Upper lobe of left lung (tissue), 6 donors: Measurements from ENCODE around the gene CPM. TPM values are rescaled to one million over a fixed set of nuclear protein-coding genes. Genes with fewer than 3 reads are reported as not detected.

ENCODE experiments used
- ATAC-seq, 2 donors: fragments of 200-7000 bp; cut with Tn5 transposase; one replicate each; pipeline ENCODE4 v1.9.1; 2022; ENCODE audit warnings: mild to moderate bottlenecking in 2 of 2, moderate library complexity in 2 of 2; ENCODE audit not compliant: low FRiP score in 2 of 2
- DNase-seq, 2 donors: peaks; one replicate each; pipeline ENCODE4 v3.0.0-alpha.2; 2019 to 2020
- H3K27ac ChIP-seq, 4 donors: fragments of 200-600 bp; sonication (generic); one replicate each; pipeline ENCODE4 v1.5.1; 2016 to 2019
- H3K27me3 ChIP-seq, 4 donors: fragments of 200-600 bp; sonication (generic); one replicate each; pipeline ENCODE4 v1.5.1; 2017 to 2019
- H3K36me3 ChIP-seq, 4 donors: fragments of 200-600 bp; sonication (generic); one replicate each; pipeline ENCODE4 v1.5.1; 2016 to 2019
- H3K4me1 ChIP-seq, 4 donors: fragments of 200-600 bp; sonication (generic); one replicate each; pipeline ENCODE4 v1.5.1; 2018 to 2019
- H3K4me3 ChIP-seq, 4 donors: fragments of 200-600 bp; sonication (generic); one replicate each; pipeline ENCODE4 v1.5.1; 2017 to 2019; ENCODE audit warnings: mild to moderate bottlenecking in 2 of 4, moderate library complexity in 1 of 4
- H3K9me3 ChIP-seq, 4 donors: fragments of 200-600 bp; sonication (generic); one replicate each; pipeline ENCODE4 v1.5.1; 2018 to 2019
- CTCF ChIP-seq, 6 experiments: fragments of 450-650 bp in 4 of 6; fragments of 200-600 bp in 2 of 6; sonication (generic) in 2 of 6; IDR thresholded peaks; one replicate each; pipeline ENCODE4 v1.5.1; 2016 to 2019; ENCODE audit warnings: antibody characterized with exemption in 6 of 6
- EP300 ChIP-seq, 4 donors: sonication (generic); formaldehyde crosslinking; IDR thresholded peaks; one replicate each; pipeline ENCODE4 v1.5.1; 2017; ENCODE audit warnings: antibody characterized with exemption in 4 of 4, control low read depth in 2 of 4
- POLR2A ChIP-seq, 4 donors: fragments of 450-650 bp; IDR thresholded peaks; one replicate each; pipeline ENCODE4 v1.5.1; 2016 to 2017; ENCODE audit warnings: antibody characterized with exemption in 4 of 4, mild to moderate bottlenecking in 2 of 4
- POLR2AphosphoS5 ChIP-seq, 2 donors: sonication (generic); formaldehyde crosslinking; IDR thresholded peaks; one replicate each; pipeline ENCODE4 v1.5.1; 2017; ENCODE audit warnings: antibody characterized with exemption in 2 of 2
- WGBS, 2 donors: methylation state at CpG; one replicate each; pipeline ENCODE4 v1.1.5; 2017 to 2018; 5-methylcytosine and 5-hydroxymethylcytosine counted together
- total RNA-seq, 6 donors: library from RNA; depleted of rRNA in 4 of 6; stranded (reverse); fragments of >200 nt in 4 of 6; gene quantifications; one replicate each; pipeline versions ENCODE4 v1.1.0 to v1.2.1, GENCODE V29; 2016 to 2021
- donor health status: DM: no; HTN: no; CAD: no; lungs with moderate emphysema.
- donor health status: DM: no; HTN: yes; CAD: no; lungs with severe emphysema.

CPM gene
- total RNA-seq, 6 donors from 2014 or later: 143 to 393 (median 303) TPM

- WGBS, 2 donors: 2 to 6% methylated on average over 13 to 18 of the region's 18 CpGs
- no peaks in the 10 kb centered on the region for H3K36me3 ChIP-seq
- ATAC-seq: peak; percentile 64 to 70
- peaks cover 7 to 13% (median 10%) of the 10 kb centered on the region in 4 donors for H3K4me1 ChIP-seq
- no peaks in the 10 kb centered on the region for H3K27me3 ChIP-seq
- peak overlapping the region; percentile 86 for H3K27ac ChIP-seq
- peak in 1 of 2 donors; percentile 31 for DNase-seq
- no peaks in the 10 kb centered on the region for H3K9me3 ChIP-seq
- H3K4me3 ChIP-seq: peak overlapping the region; percentile 75 to 89 (median 82)
- TF ChIP-seq CTCF (IDR thresholded peaks at IDR 0.05): no peak
- no peak for TF ChIP-seq EP300 (IDR thresholded peaks at IDR 0.05)
- TF ChIP-seq POLR2AphosphoS5 (IDR thresholded peaks at IDR 0.05): no peak
- TF ChIP-seq POLR2A (IDR thresholded peaks at IDR 0.05): no peak
Observed at GRCh38 chr12:68932128-68932960, 627 bp downstream of the CPM start.

GRCh38 chr12:68930178-68930577 is 2.8 kb downstream of the CPM start:
- H3K9me3 ChIP-seq: no peaks in the 10 kb centered on the region
- TF ChIP-seq POLR2A (IDR thresholded peaks at IDR 0.05) (no peak), EP300 (IDR thresholded peaks at IDR 0.05) (no peak), POLR2AphosphoS5 (IDR thresholded peaks at IDR 0.05) (no peak)
- no peaks in the 10 kb centered on the region for H3K36me3 ChIP-seq
- peaks cover 5 to 13% (median 7%) of the 10 kb centered on the region in 4 donors for H3K4me1 ChIP-seq
- H3K27ac ChIP-seq: no peak overlapping the region
- ATAC-seq: no peak
- H3K4me3 ChIP-seq: peak overlapping the region in 3 of 4 donors; percentile 75 to 89 (median 84)
- 69 to 80% methylated on average over 6 of the region's 6 CpGs for WGBS, 2 donors
- no peaks in the 10 kb centered on the region for H3K27me3 ChIP-seq
- no peak for DNase-seq

GRCh38 chr12:68924546-68924945 is 8.4 kb downstream of the CPM start:
- no peaks in the 10 kb centered on the region for H3K9me3 ChIP-seq
- H3K36me3 ChIP-seq: no peaks in the 10 kb centered on the region
- no peak overlapping the region for H3K4me3 ChIP-seq
- TF ChIP-seq POLR2A (IDR thresholded peaks at IDR 0.05) (no peak), EP300 (IDR thresholded peaks at IDR 0.05) (no peak), CTCF (IDR thresholded peaks at IDR 0.05) (no peak), POLR2AphosphoS5 (IDR thresholded peaks at IDR 0.05) (no peak)
- 83 to 87% methylated on average over 4 of the region's 4 CpGs for WGBS, 2 donors
- H3K27ac ChIP-seq: no peak overlapping the region
- ATAC-seq: no peak
- peaks cover 0 to 12% (median 0%) of the 10 kb centered on the region in 4 donors for H3K4me1 ChIP-seq
- DNase-seq: no peak
- H3K27me3 ChIP-seq: no peaks in the 10 kb centered on the region

- no peak for TF ChIP-seq EP300 (IDR thresholded peaks at IDR 0.05)
- TF ChIP-seq CTCF (IDR thresholded peaks at IDR 0.05): no peak
- no peak for TF ChIP-seq POLR2A (IDR thresholded peaks at IDR 0.05)
- no peak for TF ChIP-seq POLR2AphosphoS5 (IDR thresholded peaks at IDR 0.05)
- ATAC-seq (no peak), DNase-seq (no peak)
- Histone ChIP-seq H3K9me3 (no peaks in the 10 kb centered on the region), H3K27ac (no peak overlapping the region), H3K4me1 (peaks cover 0 to 12% (median 1%) of the 10 kb centered on the region in 4 donors), H3K27me3 (no peaks in the 10 kb centered on the region), H3K36me3 (no peaks in the 10 kb centered on the region), H3K4me3 (no peak overlapping the region)
- 86 to 87% methylated on average over 9 of the region's 9 CpGs for WGBS, 2 donors
Observed at GRCh38 chr12:68919581-68920239, 13.3 kb downstream of the CPM start.

GRCh38 chr12:68918960-68919359 is 14.0 kb downstream of the CPM start:
- H3K9me3 ChIP-seq: no peaks in the 10 kb centered on the region
- H3K27ac ChIP-seq: no peak overlapping the region
- no peak overlapping the region for H3K4me3 ChIP-seq
- no peak for ATAC-seq
- 50 to 76% methylated on average over 1 of the region's 1 CpG for WGBS, 2 donors
- no peak for DNase-seq
- H3K36me3 ChIP-seq: no peaks in the 10 kb centered on the region
- peaks cover 0 to 12% (median 4%) of the 10 kb centered on the region in 4 donors for H3K4me1 ChIP-seq
- TF ChIP-seq CTCF (IDR thresholded peaks at IDR 0.05) (no peak), POLR2A (IDR thresholded peaks at IDR 0.05) (no peak), POLR2AphosphoS5 (IDR thresholded peaks at IDR 0.05) (no peak), EP300 (IDR thresholded peaks at IDR 0.05) (no peak)
- H3K27me3 ChIP-seq: no peaks in the 10 kb centered on the region
